ELF-1 (cell line): ENCODE results near the gene PICALM.
"Not testable (repeated sequence)": the region's sequence is repeated elsewhere in the genome, so short reads cannot be mapped to it uniquely, and the experiment has no call there.

Experiments used
- DNase-seq: peaks from one replicate; pipeline ENCODE4 v3.0.0-alpha.2; 2016; ENCODE audit warnings: low read depth, low spot score

Gene PICALM

GRCh38 chr11:85988780-85989179 is 80.1 kb downstream of the PICALM start:
- DNase-seq: no peak

- no peak for DNase-seq
Measured at GRCh38 chr11:85977751-85978160, 91.1 kb downstream of the PICALM start.

GRCh38 chr11:85976525-85976924 is 92.4 kb downstream of the PICALM start:
- DNase-seq: no peak

GRCh38 chr11:85974122-85974521 is 94.8 kb downstream of the PICALM start:
- no peak for DNase-seq

GRCh38 chr11:85970593-85970992 is 98.3 kb downstream of the PICALM start:
- DNase-seq: no peak

GRCh38 chr11:85967457-85967856 is 101.4 kb downstream of the PICALM start:
- DNase-seq: no peak

- DNase-seq: no peak
Measured at GRCh38 chr11:85965202-85965601, 103.7 kb downstream of the PICALM start.

GRCh38 chr11:85961930-85962363 is 106.9 kb downstream of the PICALM start:
- DNase-seq: no peak

- DNase-seq: no peak
Measured at GRCh38 chr11:85961130-85961529, 107.8 kb downstream of the PICALM start.

GRCh38 chr11:85960678-85961077 is 108.2 kb downstream of the PICALM start:
- no peak for DNase-seq

- DNase-seq: peak; percentile 17
Measured at GRCh38 chr11:85955531-85955930, 113.4 kb downstream of the PICALM start.

- DNase-seq: no peak
Measured at GRCh38 chr11:85953491-85954143, 115.3 kb downstream of the PICALM start.

- not testable (repeated sequence) for DNase-seq
Measured at GRCh38 chr11:85952108-85952485, 116.8 kb downstream of the PICALM start.

- no peak for DNase-seq
Measured at GRCh38 chr11:85951428-85952107, 117.3 kb downstream of the PICALM start.

GRCh38 chr11:85951049-85951405 is 117.9 kb downstream of the PICALM start:
- no peak for DNase-seq

GRCh38 chr11:85950317-85951048 is 118.4 kb downstream of the PICALM start:
- no peak for DNase-seq

GRCh38 chr11:85949798-85950197 is 119.1 kb downstream of the PICALM start:
- no peak for DNase-seq

- DNase-seq: no peak
Measured at GRCh38 chr11:85948884-85949283, 120.0 kb downstream of the PICALM start.

GRCh38 chr11:85947431-85948272 is 121.2 kb downstream of the PICALM start:
- DNase-seq: no peak

- no peak for DNase-seq
Measured at GRCh38 chr11:85946221-85946620, 122.7 kb downstream of the PICALM start.

GRCh38 chr11:85945788-85946187 is 123.1 kb downstream of the PICALM start:
- DNase-seq: no peak

- DNase-seq: no peak
Measured at GRCh38 chr11:85945296-85945695, 123.6 kb downstream of the PICALM start.
